H1 (cell line): ENCODE results near the gene QPCTL. TPM values are rescaled to one million over a fixed set of nuclear protein-coding genes. Genes with fewer than 3 reads are reported as not detected.

Experiments
- CTCF ChIA-PET: fragments of 300-600 bp; sonication (Branson Sonifier 250); formaldehyde crosslinking; loops from one replicate; lab custom pipeline; 2021; ENCODE audit not compliant: partially characterized antibody; lab: Charles Lee
- POLR2A ChIA-PET: fragments of 300-600 bp; sonication (Branson Sonifier 250); formaldehyde crosslinking; loops from one replicate; lab custom pipeline; 2021; ENCODE audit warnings: inconsistent platforms; ENCODE audit not compliant: partially characterized antibody; lab: Charles Lee
- DNase-seq, 2 experiments: peaks; one replicate each; pipeline versions ENCODE4 v3.0.0 to v3.0.0-alpha.2; 2010 to 2022; ENCODE audit warnings: low spot score in 2 of 2, low read depth in 1 of 2, mixed read lengths in 1 of 2
- FAIRE-seq: peaks from 2 replicates; lab custom pipeline; 2011; peaks lifted over from hg19 to GRCh38; lab: Jason Lieb, UNC
- H2AFZ ChIP-seq: 2 replicates; pipeline ENCODE4 v1.8.1; 2012; ENCODE audit warnings: low read length, inconsistent platforms
- H2AK5ac ChIP-seq: 2 replicates; pipeline ENCODE4 v1.6.1; 2013; ENCODE audit warnings: low read depth, low read length
- H2BK120ac ChIP-seq: replicated peaks from 2 replicates; pipeline ENCODE3; 2013; ENCODE audit warnings: low read depth, low read length, inconsistent platforms
- H2BK12ac ChIP-seq: 2 replicates; pipeline ENCODE4 v1.6.1; 2013; ENCODE audit warnings: low read depth, low read length
- H2BK15ac ChIP-seq: 2 replicates; pipeline ENCODE4 v1.6.1; 2013; ENCODE audit warnings: low read length
- H2BK20ac ChIP-seq: 2 replicates; pipeline ENCODE4 v1.6.1; 2013; ENCODE audit warnings: low read length
- H2BK5ac ChIP-seq: 2 replicates; pipeline ENCODE4 v1.6.1; 2013; ENCODE audit warnings: low read depth, low read length
- H3K14ac ChIP-seq: 2 replicates; pipeline ENCODE4 v1.6.1; 2013; ENCODE audit warnings: inconsistent platforms; ENCODE audit not compliant: insufficient read length
- H3K18ac ChIP-seq: 2 replicates; pipeline ENCODE4 v1.6.1; 2013; ENCODE audit warnings: low read length; ENCODE audit errors: extremely low read depth
- H3K23ac ChIP-seq: 2 replicates; pipeline ENCODE4 v1.6.1; 2013; ENCODE audit warnings: inconsistent platforms; ENCODE audit not compliant: insufficient read length
- H3K23me2 ChIP-seq: 2 replicates; pipeline ENCODE4 v1.6.1; 2013; ENCODE audit warnings: low read depth, low read length
- H3K27ac ChIP-seq: 2 replicates; pipeline ENCODE4 v1.6.1; 2011; ENCODE audit warnings: low read depth, low read length, inconsistent platforms
- H3K27me3 ChIP-seq, 4 experiments: replicated peaks in 1 of 4; 1 replicate in 1 of 4; 2 replicates in 3 of 4; pipeline versions ENCODE4 v1.6.1 to v1.8.1; 2011 to 2013; ENCODE audit warnings: low read length in 3 of 4, mild to moderate bottlenecking in 3 of 4, inconsistent platforms in 2 of 4, mixed read lengths in 2 of 4, moderate library complexity in 1 of 4; ENCODE audit not compliant: control insufficient read depth in 3 of 4, insufficient read depth in 3 of 4; ENCODE audit errors: extremely low read depth in 1 of 4
- H3K36me3 ChIP-seq, 4 experiments: 2 replicates each; pipeline versions ENCODE4 v1.6.1 to v1.8.1; 2011 to 2013; ENCODE audit warnings: mild to moderate bottlenecking in 4 of 4, low read length in 3 of 4, moderate library complexity in 2 of 4, control low read depth in 1 of 4, inconsistent platforms in 1 of 4; ENCODE audit not compliant: insufficient read depth in 4 of 4, control insufficient read depth in 2 of 4
- H3K4ac ChIP-seq: replicated peaks from 2 replicates; pipeline ENCODE3; 2013; ENCODE audit warnings: low read length, low read depth, mixed read lengths, inconsistent platforms; ENCODE audit not compliant: insufficient read length
- H3K4me1 ChIP-seq, 4 experiments: replicated peaks in 1 of 4; 1 replicate in 1 of 4; 2 replicates in 3 of 4; pipeline versions ENCODE4 v1.6.1 to v1.8.1; 2011 to 2013; ENCODE audit warnings: low read length in 3 of 4, inconsistent platforms in 2 of 4, mixed read lengths in 1 of 4; ENCODE audit not compliant: insufficient read depth in 4 of 4, control insufficient read depth in 3 of 4
- H3K4me2 ChIP-seq, 2 experiments: 2 replicates each; pipeline versions ENCODE4 v1.6.1 to v1.8.1; 2011 to 2013; ENCODE audit warnings: low read depth in 2 of 2, low read length in 2 of 2, control low read depth in 1 of 2, inconsistent platforms in 1 of 2, mild to moderate bottlenecking in 1 of 2; ENCODE audit not compliant: insufficient read depth in 1 of 2
- H3K4me3 ChIP-seq, 4 experiments: fragments of 200-600, 300-600 bp in 1 of 4; sonication (generic), shearing (Covaris generic), sonication (Bioruptor Twin) in 1 of 4; 2 replicates each; pipeline versions ENCODE4 v1.5.1 to v1.8.1; 2011 to 2016; ENCODE audit warnings: low read length in 4 of 4, low read depth in 3 of 4, control low read depth in 2 of 4, inconsistent platforms in 2 of 4, mild to moderate bottlenecking in 2 of 4, mixed read lengths in 1 of 4, moderate library complexity in 1 of 4; ENCODE audit not compliant: insufficient read depth in 2 of 4; ENCODE audit errors: extremely low read depth in 1 of 4
- H3K56ac ChIP-seq: replicated peaks from 2 replicates; pipeline ENCODE3; 2013; ENCODE audit warnings: low read depth, mild to moderate bottlenecking, mixed read lengths, low read length, inconsistent platforms; ENCODE audit not compliant: insufficient read length
- H3K79me1 ChIP-seq: 2 replicates; pipeline ENCODE4 v1.6.1; 2013; ENCODE audit warnings: low read depth, low read length, control low read depth
- H3K79me2 ChIP-seq, 2 experiments: 2 replicates each; pipeline versions ENCODE4 v1.6.1 to v1.8.1; 2012 to 2013; ENCODE audit warnings: low read length in 2 of 2, mild to moderate bottlenecking in 2 of 2, inconsistent platforms in 1 of 2; ENCODE audit not compliant: insufficient read depth in 2 of 2, control insufficient read depth in 1 of 2
- H3K9ac ChIP-seq, 4 experiments: replicated peaks in 1 of 4; 1 replicate in 1 of 4; 2 replicates in 3 of 4; pipeline versions ENCODE4 v1.6.1 to v1.8.1; 2011 to 2013; ENCODE audit warnings: low read depth in 3 of 4, low read length in 3 of 4, control low read depth in 2 of 4, mild to moderate bottlenecking in 2 of 4, moderate library complexity in 2 of 4, inconsistent platforms in 1 of 4; ENCODE audit errors: extremely low read depth in 1 of 4
- H3K9me3 ChIP-seq, 2 experiments: 2 replicates each; pipeline versions ENCODE4 v1.6.1 to v1.8.1; 2012 to 2013; ENCODE audit warnings: mild to moderate bottlenecking in 2 of 2, moderate library complexity in 2 of 2, control low read depth in 1 of 2, inconsistent platforms in 1 of 2, low read depth in 1 of 2, low read length in 1 of 2, mixed read lengths in 1 of 2; ENCODE audit not compliant: insufficient read depth in 2 of 2
- H4K20me1 ChIP-seq, 2 experiments: replicated peaks in 1 of 2; 2 replicates each; pipeline versions ENCODE3 to v1.8.1; 2011 to 2013; ENCODE audit warnings: inconsistent platforms in 2 of 2, low read length in 2 of 2, mild to moderate bottlenecking in 1 of 2; ENCODE audit not compliant: insufficient read depth in 2 of 2, control insufficient read depth in 1 of 2
- H4K5ac ChIP-seq: 2 replicates; pipeline ENCODE4 v1.6.1; 2013; ENCODE audit warnings: low read length, low read depth, mixed read lengths, inconsistent platforms; ENCODE audit not compliant: insufficient read length
- H4K8ac ChIP-seq: 2 replicates; pipeline ENCODE4 v1.8.0; 2013; ENCODE audit warnings: mild to moderate bottlenecking, moderate library complexity, low read length, inconsistent platforms; ENCODE audit not compliant: insufficient read depth; ENCODE audit errors: extremely low read depth
- H4K91ac ChIP-seq: replicated peaks from 2 replicates; pipeline ENCODE3; 2013; ENCODE audit warnings: low read length, mixed read lengths, inconsistent platforms; ENCODE audit not compliant: insufficient read length
- RFX5 ChIP-seq: IDR thresholded peaks from 2 replicates; pipeline ENCODE4 v1.6.1; 2011; ENCODE audit warnings: low read depth, low read length, improper control_type of control experiment, borderline replicate concordance
- SIN3A ChIP-seq, 2 experiments: IDR thresholded peaks in 1 of 2; conservative IDR thresholded peaks in 1 of 2; 2 replicates each; pipeline ENCODE4 v1.6.1; 2011 to 2012; ENCODE audit warnings: low read length in 2 of 2, improper control_type of control experiment in 1 of 2, low read depth in 1 of 2, mild to moderate bottlenecking in 1 of 2
- WGBS, 2 experiments: shearing (Covaris generic) in 1 of 2; methylation state at CpG; one replicate each; pipeline versions ENCODE4 v1.1.6 to v1.1.7; 2013 to 2015; ENCODE audit warnings: low lambda C conversion rate in 2 of 2, mixed read lengths in 2 of 2, inconsistent platforms in 1 of 2, low coverage in 1 of 2, missing lambda C conversion rate in 1 of 2; ENCODE audit not compliant: insufficient replicate concordance in 2 of 2, insufficient coverage in 1 of 2, insufficient read length in 1 of 2; ENCODE audit errors: extremely low coverage in 1 of 2, missing lambda C conversion rate in 1 of 2; 5-methylcytosine and 5-hydroxymethylcytosine counted together
- polyA plus RNA-seq, 7 experiments: library from polyadenylated mRNA; depleted of rRNA in 3 of 7; stranded (reverse) in 5 of 7; unstranded in 2 of 7; fragments of >200 nt in 5 of 7; fragments of 200-250 nt in 2 of 7; gene quantifications; 1 replicate in 5 of 7; 2 replicates in 1 of 7; 4 replicates in 1 of 7; pipeline versions ENCODE4 v1.2.1 to v1.2.3, GENCODE V29; 2011 to 2013; ENCODE audit warnings: missing spikeins in 2 of 7, mixed read lengths in 2 of 7
- total RNA-seq: library from RNA; stranded (reverse); fragmentation: NEBNext Ultra II Directional; extraction: Animal tissue kit (Norgen Biotek cat#: 25700); gene quantifications from 2 replicates; pipeline ENCODE4 v1.2.1, GENCODE V29; 2021
- TF ChIP-seq, protein P1 (sequence below), 3 experiments: IDR thresholded peaks; 1 replicate in 2 of 3; 2 replicates in 1 of 3; pipeline versions ENCODE4 v1.5.1 to v1.6.1; 2011; ENCODE audit warnings: low read length in 3 of 3, mild to moderate bottlenecking in 3 of 3, inconsistent platforms in 2 of 3, low read depth in 1 of 3, moderate library complexity in 1 of 3; ENCODE audit not compliant: insufficient read depth in 1 of 3; ENCODE audit errors: control extremely low read depth in 1 of 3

QPCTL gene
- total and polyA plus RNA-seq, 2 of the 8 experiments (the other 6 are each of a cell fraction or from before 2014, with no cell fraction given): 25.2 to 35.3 TPM

- H3K79me1 ChIP-seq: peaks cover 3% of the 10 kb centered on the region; the same call in 1 of the 2 replicates
- no peak for TF ChIP-seq SIN3A (conservative IDR thresholded peaks at IDR 0.05 in 1 of 2, IDR thresholded peaks at IDR 0.05 in 1 of 2; ENCODE audit: low read depth in 1 of 2, low read length in 2 of 2)
- TF ChIP-seq, protein P1, sequence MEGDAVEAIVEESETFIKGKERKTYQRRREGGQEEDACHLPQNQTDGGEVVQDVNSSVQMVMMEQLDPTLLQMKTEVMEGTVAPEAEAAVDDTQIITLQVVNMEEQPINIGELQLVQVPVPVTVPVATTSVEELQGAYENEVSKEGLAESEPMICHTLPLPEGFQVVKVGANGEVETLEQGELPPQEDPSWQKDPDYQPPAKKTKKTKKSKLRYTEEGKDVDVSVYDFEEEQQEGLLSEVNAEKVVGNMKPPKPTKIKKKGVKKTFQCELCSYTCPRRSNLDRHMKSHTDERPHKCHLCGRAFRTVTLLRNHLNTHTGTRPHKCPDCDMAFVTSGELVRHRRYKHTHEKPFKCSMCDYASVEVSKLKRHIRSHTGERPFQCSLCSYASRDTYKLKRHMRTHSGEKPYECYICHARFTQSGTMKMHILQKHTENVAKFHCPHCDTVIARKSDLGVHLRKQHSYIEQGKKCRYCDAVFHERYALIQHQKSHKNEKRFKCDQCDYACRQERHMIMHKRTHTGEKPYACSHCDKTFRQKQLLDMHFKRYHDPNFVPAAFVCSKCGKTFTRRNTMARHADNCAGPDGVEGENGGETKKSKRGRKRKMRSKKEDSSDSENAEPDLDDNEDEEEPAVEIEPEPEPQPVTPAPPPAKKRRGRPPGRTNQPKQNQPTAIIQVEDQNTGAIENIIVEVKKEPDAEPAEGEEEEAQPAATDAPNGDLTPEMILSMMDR (IDR thresholded peaks at IDR 0.05; ENCODE audit: control extremely low read depth in 1 of 3, insufficient read depth in 1 of 3, low read depth in 1 of 3, low read length in 3 of 3): peak in 2 of 3 experiments; percentile 9 to 23; a peak in 2 of 4 replicates
- TF ChIP-seq RFX5: no peak
- H3K27me3 ChIP-seq: no peaks in the 10 kb centered on the region
- POLR2A ChIA-PET: interaction anchor here (0.8 to 2.3 kb wide), 2 partner anchors 10 to 97 kb away, joined by 3 to 12 read pairs; no protein-coding TSS in a partner anchor
- no peak overlapping the region for H3K4me2 ChIP-seq
- H2AK5ac ChIP-seq: no peak overlapping the region
- peaks cover 0 to 16% of the 10 kb centered on the region in 2 experiments; a peak in 3 of 4 replicates for H3K79me2 ChIP-seq
- no peak overlapping the region for H3K18ac ChIP-seq
- H4K5ac ChIP-seq: no peak overlapping the region
- no peak overlapping the region for H3K4ac ChIP-seq
- peaks cover 11 to 48% (median 30%) of the 10 kb centered on the region in 4 experiments for H3K36me3 ChIP-seq
- H3K9ac ChIP-seq: no peak overlapping the region; a peak in 1 of 7 replicates
- DNase-seq: no peak
- H4K8ac ChIP-seq: no peak overlapping the region
- H2BK12ac ChIP-seq: no peak overlapping the region
- WGBS, 2 experiments: 95% methylated on average over 8 of the region's 9 CpGs; no CpG with 5 or more reads in 1 of the 2 experiments
- H3K23ac ChIP-seq: no peak overlapping the region
- no peak overlapping the region for H2BK120ac ChIP-seq
- no peak overlapping the region for H2BK20ac ChIP-seq
- CTCF ChIA-PET: interaction anchor here (0.6 to 9.0 kb wide), 2 partner anchors 7 to 9 kb away, joined by 3 to 98 read pairs; no protein-coding TSS in a partner anchor
- peaks cover 5 to 7% of the 10 kb centered on the region in 2 experiments for H4K20me1 ChIP-seq
- H4K91ac ChIP-seq: no peak overlapping the region
- H3K27ac ChIP-seq: no peak overlapping the region
- no peak overlapping the region for H3K4me3 ChIP-seq
- no peaks in the 10 kb centered on the region for H3K23me2 ChIP-seq
- no peak for FAIRE-seq
- no peak overlapping the region for H2BK5ac ChIP-seq
- no peak overlapping the region for H3K56ac ChIP-seq
- no peak overlapping the region for H3K14ac ChIP-seq
- H3K9me3 ChIP-seq: no peaks in the 10 kb centered on the region
- no peak overlapping the region for H2BK15ac ChIP-seq
- H3K4me1 ChIP-seq: no peaks in the 10 kb centered on the region
- no peak overlapping the region for H2AFZ ChIP-seq
These were observed 4.9 kb upstream of the QPCTL start for GRCh38 chr19:45687599-45687998.
